ENCODE results near the gene ACTA2.

GRCh38 chr10:88986549-88987242 is 34.1 kb upstream of the ACTA2 start:
- TF ChIP-seq, protein P1, sequence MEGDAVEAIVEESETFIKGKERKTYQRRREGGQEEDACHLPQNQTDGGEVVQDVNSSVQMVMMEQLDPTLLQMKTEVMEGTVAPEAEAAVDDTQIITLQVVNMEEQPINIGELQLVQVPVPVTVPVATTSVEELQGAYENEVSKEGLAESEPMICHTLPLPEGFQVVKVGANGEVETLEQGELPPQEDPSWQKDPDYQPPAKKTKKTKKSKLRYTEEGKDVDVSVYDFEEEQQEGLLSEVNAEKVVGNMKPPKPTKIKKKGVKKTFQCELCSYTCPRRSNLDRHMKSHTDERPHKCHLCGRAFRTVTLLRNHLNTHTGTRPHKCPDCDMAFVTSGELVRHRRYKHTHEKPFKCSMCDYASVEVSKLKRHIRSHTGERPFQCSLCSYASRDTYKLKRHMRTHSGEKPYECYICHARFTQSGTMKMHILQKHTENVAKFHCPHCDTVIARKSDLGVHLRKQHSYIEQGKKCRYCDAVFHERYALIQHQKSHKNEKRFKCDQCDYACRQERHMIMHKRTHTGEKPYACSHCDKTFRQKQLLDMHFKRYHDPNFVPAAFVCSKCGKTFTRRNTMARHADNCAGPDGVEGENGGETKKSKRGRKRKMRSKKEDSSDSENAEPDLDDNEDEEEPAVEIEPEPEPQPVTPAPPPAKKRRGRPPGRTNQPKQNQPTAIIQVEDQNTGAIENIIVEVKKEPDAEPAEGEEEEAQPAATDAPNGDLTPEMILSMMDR (IDR thresholded peaks at IDR 0.05), result peak; percentile 76 to 84 (median 79)
- TF ChIP-seq EP300 (IDR thresholded peaks at IDR 0.05) (no peak), POLR2A (IDR thresholded peaks at IDR 0.05) (no peak)
